Left colon (tissue), 2 donors: Measurements from ENCODE around the gene ADGRB3. TPM values are rescaled to one million over a fixed set of nuclear protein-coding genes. Genes with fewer than 3 reads are reported as not detected.
"Not testable (repeated sequence)": the region's sequence is repeated elsewhere in the genome, so short reads cannot be mapped to it uniquely, and the experiment has no call there.

ENCODE experiments used
- ATAC-seq: fragments of 200-7000 bp; cut with Tn5 transposase; one replicate; pipeline ENCODE4 v1.9.1; 2020; ENCODE audit warnings: mild to moderate bottlenecking, moderate library complexity
- DNase-seq, 2 donors: peaks; one replicate each; pipeline ENCODE4 v3.0.0-alpha.2; 2020
- intact Hi-C, 2 donors: fragments of 100-400 bp; cut with DNase I in 1 of 2; cut with micrococcal nuclease in 1 of 2; formaldehyde crosslinking; loops; one replicate each; pipeline versions ENCODE4 v1.11.2 to v1.14.0; 2022; cut with DNase I, micrococcal nuclease
- total RNA-seq, 2 donors: library from RNA; stranded (reverse); fragmentation: NEBNext Ultra II Directional; extraction: Animal tissue kit (Norgen Biotek cat#: 25700); gene quantifications; one replicate each; pipeline ENCODE4 v1.2.1, GENCODE V29; 2021
- donor health status: DM: no; HTN: no; CAD: no.
- donor health status: DM: yes; HTN: yes; CAD: no.

ADGRB3 gene
- total RNA-seq, 2 donors from 2014 or later, result 0.37 to 1.2 TPM

GRCh38 chr6:68641172-68641571 is 6.1 kb downstream of the ADGRB3 start:
- ATAC-seq, result no peak
- intact Hi-C loops, result no loop called here
- no peak for DNase-seq

- DNase-seq, result no peak
- intact Hi-C loops, result no loop called here
- ATAC-seq, result no peak
Measured at GRCh38 chr6:68642081-68642480, 7.0 kb downstream of the ADGRB3 start.

- DNase-seq (no peak), ATAC-seq (no peak)
- intact Hi-C loops, result no loop called here
Measured at GRCh38 chr6:68642977-68643376, 7.9 kb downstream of the ADGRB3 start.

GRCh38 chr6:68649669-68650068 is 14.6 kb downstream of the ADGRB3 start:
- no peak for DNase-seq
- intact Hi-C loops, result no loop called here
- ATAC-seq, result no peak

GRCh38 chr6:68650142-68650541 is 15.1 kb downstream of the ADGRB3 start:
- ATAC-seq, result no peak
- DNase-seq, result no peak
- intact Hi-C loops, result no loop called here

GRCh38 chr6:68651011-68651985 is 16.2 kb downstream of the ADGRB3 start:
- DNase-seq (no peak), ATAC-seq (no peak)
- intact Hi-C loops, result no loop called here

- intact Hi-C loops, result no loop called here
- no peak for ATAC-seq
Measured at GRCh38 chr6:68652117-68652536, 17.0 kb downstream of the ADGRB3 start.

GRCh38 chr6:68653074-68653705 is 18.1 kb downstream of the ADGRB3 start:
- ATAC-seq (no peak), DNase-seq (no peak)
- intact Hi-C loops, result no loop called here

More at GRCh38 chr6:68652117-68652536, 17.0 kb downstream of the ADGRB3 start:
- DNase-seq, result no peak

GRCh38 chr6:68653706-68654089 is 18.6 kb downstream of the ADGRB3 start:
- intact Hi-C loops, result no loop called here
- no peak for ATAC-seq
- DNase-seq, result no peak

GRCh38 chr6:68654134-68654533 is 19.1 kb downstream of the ADGRB3 start:
- DNase-seq (no peak), ATAC-seq (no peak)
- intact Hi-C loops, result no loop called here

- intact Hi-C loops, result no loop called here
- ATAC-seq, result no peak
- no peak for DNase-seq
Measured at GRCh38 chr6:68655028-68655427, 19.9 kb downstream of the ADGRB3 start.

- intact Hi-C loops, result no loop called here
- DNase-seq, result no peak
- no peak for ATAC-seq
Measured at GRCh38 chr6:68657374-68658139, 22.5 kb downstream of the ADGRB3 start.

GRCh38 chr6:68658338-68658737 is 23.3 kb downstream of the ADGRB3 start:
- no peak for DNase-seq
- intact Hi-C loops, result no loop called here
- no peak for ATAC-seq

GRCh38 chr6:68673255-68673654 is 38.2 kb downstream of the ADGRB3 start:
- ATAC-seq (no peak), DNase-seq (no peak)
- intact Hi-C loops, result no loop called here

- no peak for DNase-seq
- intact Hi-C loops, result no loop called here
- no peak for ATAC-seq
Measured at GRCh38 chr6:68675548-68675947, 40.5 kb downstream of the ADGRB3 start.

GRCh38 chr6:68676094-68676493 is 41.0 kb downstream of the ADGRB3 start:
- DNase-seq, intact Hi-C loops, ATAC-seq: not testable (repeated sequence)

- no peak for DNase-seq
- ATAC-seq, result no peak
- intact Hi-C loops, result no loop called here
Measured at GRCh38 chr6:68677058-68677457, 42.0 kb downstream of the ADGRB3 start.

GRCh38 chr6:68679399-68679798 is 44.3 kb downstream of the ADGRB3 start:
- DNase-seq (no peak), ATAC-seq (no peak)
- intact Hi-C loops, result no loop called here

- intact Hi-C loops, result no loop called here
- no peak for DNase-seq
- no peak for ATAC-seq
Measured at GRCh38 chr6:68680264-68680663, 45.2 kb downstream of the ADGRB3 start.
